Neural cell (in vitro differentiated cells): ENCODE data around the gene EFEMP1. TPM values are rescaled to one million over a fixed set of nuclear protein-coding genes. Genes with fewer than 3 reads are reported as not detected.
A peak's percentile ranks its signal among the peaks of the same experiment; 100 is the strongest.

ENCODE experiments used
- H2AFZ ChIP-seq: fragments of 200-600, 300-800 bp; sonication (generic), shearing (Covaris generic); 2 replicates; pipeline ENCODE4 v1.6.0; 2014; ENCODE audit warnings: low read depth, mild to moderate bottlenecking, antibody characterized with exemption, low read length, moderate library complexity
- H3F3A ChIP-seq: fragments of 200-600 bp; shearing (Covaris generic); 2 replicates; pipeline ENCODE4 v1.6.1; 2016; ENCODE audit warnings: mild to moderate bottlenecking, moderate library complexity, mixed read lengths, antibody characterized with exemption, low read length; ENCODE audit not compliant: insufficient read depth, poor library complexity, severe bottlenecking
- H3K27ac ChIP-seq: fragments of 200-600, 300-800 bp; sonication (generic), shearing (Covaris generic); 2 replicates; pipeline ENCODE4 v1.5.1; 2014; ENCODE audit warnings: mild to moderate bottlenecking, low read length, moderate library complexity
- H3K27me3 ChIP-seq: fragments of 300-800, 200-600 bp; sonication (generic), shearing (Covaris generic); 2 replicates; pipeline ENCODE4 v1.6.0; 2014; ENCODE audit warnings: mild to moderate bottlenecking, low read depth, low read length, moderate library complexity; ENCODE audit not compliant: insufficient read depth
- H3K36me3 ChIP-seq: fragments of 300-800, 200-600 bp; sonication (generic), shearing (Covaris generic); 2 replicates; pipeline ENCODE4 v1.5.1; 2014; ENCODE audit warnings: mild to moderate bottlenecking, antibody characterized with exemption, low read length, moderate library complexity; ENCODE audit not compliant: insufficient read depth
- H3K4me2 ChIP-seq: fragments of 300-800, 200-600 bp; sonication (generic), shearing (Covaris generic); 2 replicates; pipeline ENCODE4 v1.6.0; 2014; ENCODE audit warnings: mild to moderate bottlenecking, low read length
- H3K4me3 ChIP-seq: fragments of 300-800, 200-600 bp; sonication (generic), shearing (Covaris generic); 2 replicates; pipeline ENCODE4 v1.5.1; 2014; ENCODE audit warnings: mild to moderate bottlenecking, low read length, moderate library complexity
- H3K79me2 ChIP-seq: fragments of 200-600 bp; shearing (Covaris generic); replicated peaks from 2 replicates; pipeline ENCODE4 v1.6.0; 2014; ENCODE audit warnings: mild to moderate bottlenecking, low read length, moderate library complexity; ENCODE audit not compliant: insufficient read depth
- H3K9ac ChIP-seq: fragments of 300-800, 200-600 bp; sonication (generic), shearing (Covaris generic); 2 replicates; pipeline ENCODE4 v1.6.1; 2016; ENCODE audit warnings: mild to moderate bottlenecking, low read length, mixed read lengths
- H3K9me2 ChIP-seq: fragments of 200-600 bp; shearing (Covaris generic); 2 replicates; pipeline ENCODE4 v1.6.1; 2016; ENCODE audit warnings: mild to moderate bottlenecking, low read length, mixed read lengths; ENCODE audit not compliant: insufficient read depth
- H3K9me3 ChIP-seq: fragments of 200-600, 300-800 bp; sonication (generic), shearing (Covaris generic); 2 replicates; pipeline ENCODE4 v1.6.1; 2016; ENCODE audit warnings: mild to moderate bottlenecking, mixed run types, low read length, moderate library complexity, mixed read lengths
- H4K20me1 ChIP-seq: fragments of 200-600 bp; shearing (Covaris generic); 2 replicates; pipeline ENCODE4 v1.6.1; 2016; ENCODE audit warnings: mild to moderate bottlenecking, mixed run types; ENCODE audit not compliant: insufficient read depth
- CTCF ChIP-seq: fragments of 450-650 bp; IDR thresholded peaks from 2 replicates; pipeline ENCODE4 v1.5.1; 2014; ENCODE audit warnings: antibody characterized with exemption, mild to moderate bottlenecking, moderate library complexity; ENCODE audit not compliant: poor library complexity, severe bottlenecking
- EP300 ChIP-seq: fragments of 450-650 bp; conservative IDR thresholded peaks from 2 replicates; pipeline ENCODE4 v1.6.1; 2014; ENCODE audit warnings: antibody characterized with exemption, mild to moderate bottlenecking, moderate library complexity; ENCODE audit not compliant: poor library complexity, severe bottlenecking
- EZH2 ChIP-seq: fragments of 200-600, 300-800 bp; shearing (Covaris generic), sonication (generic); IDR thresholded peaks from 2 replicates; pipeline ENCODE4 v1.6.1; 2014; ENCODE audit warnings: antibody characterized with exemption, low read length, borderline replicate concordance, mild to moderate bottlenecking; ENCODE audit not compliant: insufficient read depth, poor library complexity, severe bottlenecking
- MXI1 ChIP-seq: fragments of 450-650 bp; conservative IDR thresholded peaks from 2 replicates; pipeline ENCODE4 v1.6.1; 2014; ENCODE audit warnings: antibody characterized with exemption, mild to moderate bottlenecking; ENCODE audit not compliant: poor library complexity, severe bottlenecking
- POLR2AphosphoS5 ChIP-seq: IDR thresholded peaks from 2 replicates; pipeline ENCODE4 v1.6.1; 2012
- RAD21 ChIP-seq: fragments of 450-650 bp; conservative IDR thresholded peaks from 2 replicates; pipeline ENCODE4 v1.6.1; 2014; ENCODE audit warnings: antibody characterized with exemption, mild to moderate bottlenecking, moderate library complexity
- REST ChIP-seq: IDR thresholded peaks from 2 replicates; pipeline ENCODE4 v1.6.1; 2012; ENCODE audit warnings: borderline replicate concordance
- SMC3 ChIP-seq: fragments of 450-650 bp; conservative IDR thresholded peaks from 2 replicates; pipeline ENCODE4 v1.6.1; 2014; ENCODE audit warnings: antibody characterized with exemption, mild to moderate bottlenecking, moderate library complexity; ENCODE audit not compliant: poor library complexity
- TAF1 ChIP-seq: IDR thresholded peaks from 2 replicates; pipeline ENCODE4 v1.6.1; 2012; ENCODE audit warnings: low read depth
- polyA minus RNA-seq: library from RNA; depleted of rRNA, polyadenylated mRNA; stranded (reverse); fragments of >200 nt; gene quantifications from 2 replicates; pipeline ENCODE4 v1.2.3, GENCODE V29; 2014
- polyA plus RNA-seq: library from polyadenylated mRNA; depleted of rRNA; stranded (reverse); fragments of >200 nt; gene quantifications from 2 replicates; pipeline ENCODE4 v1.2.3, GENCODE V29; 2014

Gene EFEMP1
- polyA plus RNA-seq: 2.3 and 2.7 TPM in 2 replicates
- polyA minus RNA-seq: 2.4 and 4.1 TPM in 2 replicates

- H3K27me3 ChIP-seq: peaks cover 28% of the 10 kb centered on the region
- no peaks in the 10 kb centered on the region for H4K20me1 ChIP-seq
- H3K36me3 ChIP-seq: no peaks in the 10 kb centered on the region
- no peaks in the 10 kb centered on the region for H3K9me3 ChIP-seq
- H3K9ac ChIP-seq: peak within 1 kb of the TSS; percentile 62
- TF ChIP-seq SMC3 (peak; percentile 40), CTCF (peak; percentile 49), EZH2 (no peak), POLR2AphosphoS5 (no peak), MXI1 (peak; percentile 60), TAF1 (peak; percentile 11), REST (no peak), RAD21 (peak; percentile 29), EP300 (no peak)
- peak within 1 kb of the TSS; percentile 53 for H3K4me2 ChIP-seq
- no peaks in the 10 kb centered on the region for H3F3A ChIP-seq
- no peaks in the 10 kb centered on the region for H3K9me2 ChIP-seq
- H2AFZ ChIP-seq: peak within 1 kb of the TSS; percentile 88
- peak within 1 kb of the TSS; percentile 91 for H3K4me3 ChIP-seq
- H3K79me2 ChIP-seq: no peaks in the 10 kb centered on the region
- H3K27ac ChIP-seq: no peak within 1 kb of the TSS
These were observed at the start of gene EFEMP1 for GRCh38 chr2:55923091-55923981. Gene EFEMP1 (minus strand): TSS chr2:55923782. CDS start chr2:55922440, 1,342 bp downstream.

- Histone ChIP-seq H3F3A (no peaks in the 10 kb centered on the region), H3K9me3 (peaks cover 3% of the 10 kb centered on the region), H3K9me2 (no peaks in the 10 kb centered on the region), H2AFZ (no peak overlapping the region), H3K79me2 (no peaks in the 10 kb centered on the region), H3K27me3 (no peaks in the 10 kb centered on the region), H4K20me1 (no peaks in the 10 kb centered on the region), H3K36me3 (peaks cover 6% of the 10 kb centered on the region), H3K4me3 (no peak overlapping the region), H3K9ac (no peak overlapping the region), H3K4me2 (no peak overlapping the region), H3K27ac (no peak overlapping the region)
- TF ChIP-seq RAD21: no peak
- TF ChIP-seq CTCF: no peak
- no peak for TF ChIP-seq EP300
- TF ChIP-seq REST: no peak
- no peak for TF ChIP-seq POLR2AphosphoS5
- no peak for TF ChIP-seq TAF1
- no peak for TF ChIP-seq SMC3
- no peak for TF ChIP-seq MXI1
- no peak for TF ChIP-seq EZH2
These were observed 46.9 kb upstream of the EFEMP1 start for GRCh38 chr2:55970500-55970899.
